Adipocyte (in vitro differentiated cells): ENCODE measurements around the gene VWC2.

Experiments used
- DNase-seq: peaks from one replicate; pipeline ENCODE4 v3.0.0-alpha.2; 2015; ENCODE audit warnings: low read depth
- H3K27me3 ChIP-seq: replicated peaks from 2 replicates; pipeline ENCODE4 v1.7.0; 2013; ENCODE audit warnings: mild to moderate bottlenecking, low read length, moderate library complexity; ENCODE audit not compliant: control insufficient read depth, insufficient read depth
- H3K36me3 ChIP-seq: 2 replicates; pipeline ENCODE4 v1.7.0; 2013; ENCODE audit warnings: low read length, mild to moderate bottlenecking, moderate library complexity; ENCODE audit not compliant: control insufficient read depth, insufficient read depth, severe bottlenecking
- H3K4me1 ChIP-seq: 2 replicates; pipeline ENCODE4 v1.7.0; 2013; ENCODE audit warnings: mild to moderate bottlenecking, low read length, moderate library complexity; ENCODE audit not compliant: control insufficient read depth, insufficient read depth
- H3K4me3 ChIP-seq: 2 replicates; pipeline ENCODE4 v1.7.0; 2013; ENCODE audit warnings: mild to moderate bottlenecking, low read length, moderate library complexity
- H3K9ac ChIP-seq: 2 replicates; pipeline ENCODE4 v1.7.0; 2013; ENCODE audit warnings: mild to moderate bottlenecking, low read length, moderate library complexity
- H3K9me3 ChIP-seq: 2 replicates; pipeline ENCODE4 v1.7.0; 2013; ENCODE audit warnings: mild to moderate bottlenecking, low read length, moderate library complexity; ENCODE audit not compliant: control insufficient read depth

The VWC2 gene

DNA sequence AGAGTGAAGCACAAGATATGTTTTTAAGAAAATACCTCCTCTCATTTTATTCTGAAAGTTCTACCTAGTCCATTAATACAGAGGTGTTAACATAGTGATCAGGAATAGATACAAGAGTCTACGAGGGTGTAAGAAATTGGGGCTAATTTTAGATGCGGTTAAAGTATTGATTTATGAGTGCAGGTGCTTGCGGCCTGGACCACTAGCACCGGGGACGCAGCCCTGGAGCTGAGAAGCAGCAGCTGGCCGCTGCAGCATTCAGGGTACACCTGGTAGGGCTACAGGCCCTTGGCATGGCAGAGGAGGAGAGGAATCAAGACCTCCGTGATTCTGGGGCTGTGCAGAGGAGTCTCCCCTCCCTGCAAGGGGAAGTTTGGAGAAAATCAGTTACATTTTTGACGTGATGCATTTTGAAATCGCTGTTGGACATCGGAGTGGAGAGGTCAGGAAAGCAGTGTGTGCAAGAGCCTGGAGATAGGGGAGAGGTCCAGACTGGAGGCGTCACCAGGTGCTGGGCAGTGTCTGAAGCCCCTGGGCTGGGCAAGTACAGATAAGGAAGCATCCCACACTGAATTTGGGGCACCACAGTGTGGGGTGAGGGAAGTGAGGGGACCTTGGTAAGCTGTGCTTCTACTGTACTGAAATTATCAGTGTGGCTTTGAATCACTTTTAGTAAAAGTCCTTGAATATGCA lies 112.3 kb downstream of the VWC2 start:
- Histone ChIP-seq H3K4me1 (no peaks in the 10 kb centered on the region), H3K36me3 (no peaks in the 10 kb centered on the region), H3K9ac (no peak overlapping the region), H3K4me3 (no peak overlapping the region), H3K27me3 (no peaks in the 10 kb centered on the region), H3K9me3 (no peaks in the 10 kb centered on the region)
- no peak for DNase-seq

DNA sequence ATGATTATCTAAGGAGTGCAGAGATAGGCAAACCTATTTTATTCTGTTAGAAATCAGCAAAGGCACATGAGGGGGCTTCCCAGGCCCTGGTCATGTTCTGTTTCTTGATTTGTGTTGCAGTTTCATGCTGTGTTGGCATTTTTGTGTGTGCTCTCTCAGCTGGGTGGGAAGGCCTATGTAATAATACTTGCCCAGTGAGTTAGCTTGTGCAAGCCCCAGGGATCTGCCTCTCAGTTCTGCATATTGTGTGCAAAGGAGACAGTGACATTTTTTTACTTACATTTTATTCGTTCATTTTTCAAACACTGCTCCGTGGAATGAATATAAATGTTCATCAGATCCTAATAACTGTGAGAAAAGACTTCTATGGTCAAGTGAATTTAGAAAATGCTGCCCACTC lies 119.0 kb downstream of the VWC2 start:
- Histone ChIP-seq H3K36me3 (no peaks in the 10 kb centered on the region), H3K4me3 (no peak overlapping the region), H3K9ac (no peak overlapping the region), H3K4me1 (no peaks in the 10 kb centered on the region), H3K9me3 (no peaks in the 10 kb centered on the region), H3K27me3 (no peaks in the 10 kb centered on the region)
- no peak for DNase-seq

DNA sequence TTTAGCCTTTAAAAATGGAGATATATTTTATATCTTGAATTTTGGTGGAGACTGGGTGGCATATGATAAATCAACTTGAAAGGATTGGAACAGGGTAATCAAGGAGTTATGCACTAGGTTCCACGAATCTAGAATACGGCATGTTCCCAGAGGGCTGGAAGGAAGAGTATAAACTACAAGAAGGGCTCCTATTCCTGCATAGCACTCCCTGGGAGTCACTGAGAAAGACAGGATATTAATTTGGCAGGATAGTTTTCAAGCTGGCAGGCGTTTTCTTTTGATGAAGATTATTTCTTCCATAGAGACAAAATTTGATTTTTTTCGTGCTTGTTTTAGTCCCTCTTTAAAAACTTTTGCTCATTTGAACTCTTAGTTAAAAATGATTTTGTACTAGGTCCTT lies 119.7 kb downstream of the VWC2 start:
- Histone ChIP-seq H3K36me3 (no peaks in the 10 kb centered on the region), H3K9me3 (no peaks in the 10 kb centered on the region), H3K9ac (no peak overlapping the region), H3K4me1 (no peaks in the 10 kb centered on the region), H3K27me3 (no peaks in the 10 kb centered on the region), H3K4me3 (no peak overlapping the region)
- DNase-seq: no peak

DNA sequence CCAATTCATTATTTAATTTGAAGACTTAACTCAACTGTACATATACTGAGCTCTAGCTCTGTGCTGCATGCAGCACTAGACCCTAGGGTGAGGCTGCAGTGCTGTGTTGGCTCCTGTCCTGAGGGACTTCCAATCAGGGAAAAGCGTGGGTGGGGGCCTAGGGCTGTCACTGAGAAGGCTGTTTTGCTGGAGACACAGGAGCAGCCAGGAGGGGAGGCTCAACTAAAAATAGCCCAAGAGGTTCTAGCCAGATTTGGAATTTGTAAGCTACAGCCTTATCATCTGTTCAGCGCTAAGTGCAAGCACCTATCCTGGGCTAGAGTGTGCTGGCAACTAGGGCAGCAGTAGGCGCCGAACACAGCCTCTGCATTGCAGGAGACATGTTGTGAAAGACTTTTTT lies 121.1 kb downstream of the VWC2 start:
- H3K27me3 ChIP-seq: no peaks in the 10 kb centered on the region
- H3K36me3 ChIP-seq: no peaks in the 10 kb centered on the region
- no peak for DNase-seq
- H3K9ac ChIP-seq: no peak overlapping the region
- H3K4me1 ChIP-seq: no peaks in the 10 kb centered on the region
- no peaks in the 10 kb centered on the region for H3K9me3 ChIP-seq
- H3K4me3 ChIP-seq: no peak overlapping the region

DNA sequence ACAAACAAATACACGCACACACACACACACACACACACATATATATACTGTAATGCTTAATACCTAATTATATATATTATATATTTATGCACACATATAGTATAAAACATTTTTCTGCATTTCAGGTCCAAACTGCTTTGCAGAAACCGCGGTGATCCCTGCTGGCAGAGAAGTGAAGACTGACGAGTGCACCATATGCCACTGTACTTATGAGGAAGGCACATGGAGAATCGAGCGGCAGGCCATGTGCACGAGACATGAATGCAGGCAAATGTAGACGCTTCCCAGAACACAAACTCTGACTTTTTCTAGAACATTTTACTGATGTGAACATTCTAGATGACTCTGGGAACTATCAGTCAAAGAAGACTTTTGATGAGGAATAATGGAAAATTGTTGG lies 138.5 kb downstream of the VWC2 start:
- H3K4me3 ChIP-seq: no peak overlapping the region
- no peak overlapping the region for H3K9ac ChIP-seq
- no peaks in the 10 kb centered on the region for H3K4me1 ChIP-seq
- H3K9me3 ChIP-seq: no peaks in the 10 kb centered on the region
- DNase-seq: no peak
- no peaks in the 10 kb centered on the region for H3K36me3 ChIP-seq
- no peaks in the 10 kb centered on the region for H3K27me3 ChIP-seq

DNA sequence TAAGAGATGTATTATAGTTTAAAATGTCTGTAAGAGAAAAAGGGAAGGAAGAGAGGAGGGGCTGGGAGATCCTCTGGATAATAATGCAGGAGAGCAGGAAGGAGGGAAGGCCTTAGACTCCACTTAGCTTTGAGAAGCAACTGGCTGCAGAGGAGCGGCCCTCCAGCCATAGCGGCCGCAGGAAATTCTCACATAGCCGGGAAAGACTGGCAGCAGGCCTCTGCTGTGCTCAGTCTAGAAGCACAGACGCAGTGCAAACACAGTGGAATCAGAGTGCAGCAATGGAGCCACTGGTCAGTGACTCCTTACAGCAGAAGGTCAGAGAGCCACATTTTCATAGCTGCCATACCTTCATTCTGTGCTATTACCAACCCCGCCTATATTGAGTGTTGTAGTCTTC lies 153.3 kb downstream of the VWC2 start:
- H3K27me3 ChIP-seq: no peaks in the 10 kb centered on the region

DNA sequence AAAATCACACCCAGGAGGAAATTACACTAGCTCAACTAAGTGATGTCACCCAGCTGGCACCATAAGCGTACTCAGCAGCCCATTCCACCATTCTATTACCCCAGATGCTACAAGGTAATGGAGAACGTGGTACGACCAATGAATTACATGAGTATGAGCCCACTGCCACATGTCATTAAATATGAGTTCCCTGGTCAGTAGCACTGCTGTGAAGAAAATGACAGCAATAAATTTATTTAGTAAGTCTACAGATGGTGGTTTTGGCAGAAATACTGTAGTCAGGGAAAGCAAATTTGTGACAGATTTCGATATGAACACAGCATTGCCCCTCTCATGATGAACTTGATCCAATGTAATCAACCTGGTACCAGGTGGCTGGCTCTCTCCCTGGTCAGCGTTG lies 154.2 kb downstream of the VWC2 start:
- H3K4me1 ChIP-seq: no peaks in the 10 kb centered on the region
- H3K4me3 ChIP-seq: no peak overlapping the region
- no peaks in the 10 kb centered on the region for H3K27me3 ChIP-seq
- H3K36me3 ChIP-seq: no peaks in the 10 kb centered on the region
- H3K9ac ChIP-seq: no peak overlapping the region
- no peaks in the 10 kb centered on the region for H3K9me3 ChIP-seq
- no peak for DNase-seq

More for the DNA sequence above, 153.3 kb downstream of the VWC2 start:
- Histone ChIP-seq H3K4me3 (no peak overlapping the region), H3K4me1 (no peaks in the 10 kb centered on the region), H3K36me3 (no peaks in the 10 kb centered on the region), H3K9me3 (no peaks in the 10 kb centered on the region), H3K9ac (no peak overlapping the region)
- DNase-seq: no peak

DNA sequence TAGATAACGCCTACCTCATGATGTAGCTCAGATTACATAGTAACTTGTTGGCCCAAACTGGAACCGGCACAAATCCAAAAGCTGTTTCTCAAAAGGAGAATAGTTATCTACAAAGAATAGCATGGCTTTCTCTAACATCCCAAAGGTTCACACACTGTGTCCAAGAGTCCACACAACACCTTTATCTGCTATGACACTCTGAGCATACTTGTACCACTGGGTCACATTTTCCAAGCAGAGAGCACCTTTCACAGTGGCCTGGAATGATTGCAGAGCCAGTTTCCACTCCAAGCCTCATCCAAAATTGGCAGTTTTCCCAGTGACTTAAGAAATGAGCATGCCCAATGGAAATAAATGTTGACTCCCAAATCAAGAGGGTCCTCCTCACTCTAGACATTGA lies 155.3 kb downstream of the VWC2 start:
- Histone ChIP-seq H3K4me1 (no peaks in the 10 kb centered on the region), H3K27me3 (no peaks in the 10 kb centered on the region), H3K9me3 (no peaks in the 10 kb centered on the region), H3K4me3 (no peak overlapping the region), H3K9ac (no peak overlapping the region), H3K36me3 (no peaks in the 10 kb centered on the region)
- DNase-seq: no peak

DNA sequence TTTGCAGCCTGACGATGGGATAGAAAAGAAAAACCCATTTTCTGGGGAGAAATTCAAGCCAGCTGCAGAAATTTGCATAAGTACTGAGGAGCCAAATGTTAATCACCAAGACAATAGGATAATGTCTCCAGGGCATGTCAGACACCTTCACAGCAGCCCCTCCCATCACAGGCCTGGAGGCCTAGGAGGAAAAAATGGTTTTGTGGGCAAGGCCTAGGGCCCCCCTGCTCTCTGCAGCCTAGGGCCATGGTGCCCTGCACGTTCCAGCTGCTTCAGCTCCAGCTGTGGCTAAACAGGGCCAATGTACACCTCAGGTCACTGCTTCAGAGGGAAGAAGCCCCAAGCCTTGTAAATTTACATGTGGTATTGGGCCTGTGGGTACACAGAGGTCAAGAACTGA lies 158.2 kb downstream of the VWC2 start:
- Histone ChIP-seq H3K4me1 (no peaks in the 10 kb centered on the region), H3K36me3 (no peaks in the 10 kb centered on the region), H3K27me3 (no peaks in the 10 kb centered on the region), H3K4me3 (no peak overlapping the region), H3K9me3 (no peaks in the 10 kb centered on the region), H3K9ac (no peak overlapping the region)
- no peak for DNase-seq

DNA sequence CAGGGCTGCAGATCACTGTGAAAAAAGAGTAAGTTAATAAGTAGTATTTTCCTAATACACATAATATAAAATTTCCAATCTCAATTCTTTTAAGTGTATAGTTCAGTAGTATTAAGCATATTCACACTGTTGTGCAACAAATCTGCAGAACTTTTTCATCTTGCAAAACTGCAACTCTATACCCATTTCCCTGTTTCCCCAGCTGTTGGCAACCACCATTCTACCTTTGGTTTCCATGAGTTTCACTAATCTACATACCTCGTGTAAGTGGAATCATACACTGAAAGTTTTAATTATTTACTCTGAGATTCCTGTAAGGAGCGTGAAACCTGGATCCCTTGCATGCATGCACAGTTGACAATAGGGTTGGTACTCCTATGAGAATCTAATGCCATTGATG lies 164.2 kb downstream of the VWC2 start:
- no peak overlapping the region for H3K4me3 ChIP-seq
- no peaks in the 10 kb centered on the region for H3K27me3 ChIP-seq
- no peaks in the 10 kb centered on the region for H3K4me1 ChIP-seq
- no peak for DNase-seq
- no peak overlapping the region for H3K9ac ChIP-seq
- no peaks in the 10 kb centered on the region for H3K36me3 ChIP-seq
- H3K9me3 ChIP-seq: peaks cover 19% of the 10 kb centered on the region
